Gastrocnemius medialis (tissue), 4 donors: ENCODE data around the gene SKIC8. TPM values are rescaled to one million over a fixed set of nuclear protein-coding genes. Genes with fewer than 3 reads are reported as not detected.

Experiments used
- ATAC-seq, 2 donors: fragments of 150-250 bp; one replicate each; pipeline ENCODE4 v1.9.1; 2016
- DNase-seq, 2 donors: peaks; one replicate each; pipeline ENCODE4 v3.0.0-alpha.2; 2019
- H3K27ac ChIP-seq, 4 donors: fragments of 200-600 bp; sonication (generic); 1 replicate in 1 of 4; 2 replicates in 3 of 4; pipeline ENCODE4 v1.5.1; 2016 to 2018; ENCODE audit warnings: mild to moderate bottlenecking in 2 of 4, moderate library complexity in 1 of 4
- H3K27me3 ChIP-seq, 3 donors: fragments of 200-600 bp; sonication (generic) in 2 of 3; 1 replicate in 1 of 3; 2 replicates in 2 of 3; pipeline versions ENCODE4 v1.5.1 to v1.6.0; 2016 to 2019; ENCODE audit warnings: mild to moderate bottlenecking in 1 of 3, moderate library complexity in 1 of 3
- H3K36me3 ChIP-seq, 2 donors: fragments of 200-600 bp; sonication (generic) in 1 of 2; one replicate each; pipeline ENCODE4 v1.5.1; 2017 to 2018
- H3K4me1 ChIP-seq, 2 donors: fragments of 200-600 bp; sonication (generic) in 1 of 2; one replicate each; pipeline ENCODE4 v1.5.1; 2016 to 2017; ENCODE audit warnings: mild to moderate bottlenecking in 2 of 2
- H3K4me3 ChIP-seq, 4 donors: fragments of 200-600 bp; sonication (generic) in 3 of 4; 1 replicate in 1 of 4; 2 replicates in 3 of 4; pipeline ENCODE4 v1.5.1; 2016 to 2019; ENCODE audit warnings: mild to moderate bottlenecking in 2 of 4
- H3K9me3 ChIP-seq, 3 donors: fragments of 200-600 bp; sonication (generic) in 2 of 3; 1 replicate in 1 of 3; 2 replicates in 2 of 3; pipeline ENCODE4 v1.5.1; 2016 to 2019
- POLR2A ChIP-seq, 2 donors: fragments of 450-650 bp; IDR thresholded peaks; one replicate each; pipeline ENCODE4 v1.6.1; 2017; ENCODE audit warnings: antibody characterized with exemption in 2 of 2, mild to moderate bottlenecking in 2 of 2, moderate library complexity in 2 of 2
- in situ Hi-C, 4 donors: fragments of 200-750 bp; cut with MboI; loops; one replicate each; pipeline versions ENCODE4 v1.15.0 to v1.8.0; 2017; ENCODE audit warnings: low sequenced_read_pairs in 4 of 4
- intact Hi-C: fragments of 100-400 bp; cut with DNase I; formaldehyde crosslinking; loops from one replicate; pipeline ENCODE4 v1.15.1; 2023; ENCODE audit warnings: low total_unique reads
- total RNA-seq, 4 donors: library from RNA; depleted of rRNA; stranded (reverse); fragments of >200 nt; gene quantifications; one replicate each; pipeline versions ENCODE4 v1.1.0 to v1.2.3, GENCODE V29; 2016
- TF ChIP-seq, protein P1 (sequence below), 5 experiments: fragments of 450-650 bp in 3 of 5; fragments of 200-600 bp in 2 of 5; sonication (generic) in 2 of 5; IDR thresholded peaks in 4 of 5; conservative IDR thresholded peaks in 1 of 5; 1 replicate in 4 of 5; 2 replicates in 1 of 5; pipeline ENCODE4 v1.5.1; 2016 to 2019; ENCODE audit warnings: antibody characterized with exemption in 5 of 5, mild to moderate bottlenecking in 3 of 5, moderate library complexity in 3 of 5

Gene SKIC8
- total RNA-seq, 4 donors from 2014 or later: 36.9 to 48.6 (median 42.7) TPM

DNA sequence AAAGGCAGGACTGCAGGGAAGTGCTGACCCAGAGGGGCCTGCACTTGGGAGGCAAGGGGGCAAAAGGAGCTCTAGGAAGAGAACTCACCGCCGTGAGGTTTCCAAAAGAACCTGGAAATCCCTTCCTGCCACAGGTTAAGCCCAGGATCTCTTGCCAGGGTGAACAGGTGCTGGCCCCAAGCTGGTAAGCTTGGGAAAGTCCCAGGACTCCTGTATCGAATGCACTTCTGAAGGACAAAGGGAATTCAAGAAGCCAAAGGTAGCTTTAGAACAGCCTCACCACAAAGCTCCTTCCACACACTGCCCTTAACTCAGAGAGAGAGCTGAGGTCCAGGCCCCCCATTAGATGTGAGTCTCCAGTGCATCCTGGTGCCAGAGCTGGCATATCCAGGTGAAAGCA is 11.9 kb upstream of the SKIC8 start:
- intact Hi-C loops: no loop called here
- no peak overlapping the region for H3K4me3 ChIP-seq
- H3K27me3 ChIP-seq: no peaks in the 10 kb centered on the region
- H3K36me3 ChIP-seq: no peaks in the 10 kb centered on the region
- H3K9me3 ChIP-seq: no peaks in the 10 kb centered on the region
- no peak overlapping the region for H3K27ac ChIP-seq
- ATAC-seq (peak in 1 of 2 donors; percentile 65), DNase-seq (peak in 1 of 2 donors; percentile 25)
- in situ Hi-C loops: no loop called here
- TF ChIP-seq, protein P1, sequence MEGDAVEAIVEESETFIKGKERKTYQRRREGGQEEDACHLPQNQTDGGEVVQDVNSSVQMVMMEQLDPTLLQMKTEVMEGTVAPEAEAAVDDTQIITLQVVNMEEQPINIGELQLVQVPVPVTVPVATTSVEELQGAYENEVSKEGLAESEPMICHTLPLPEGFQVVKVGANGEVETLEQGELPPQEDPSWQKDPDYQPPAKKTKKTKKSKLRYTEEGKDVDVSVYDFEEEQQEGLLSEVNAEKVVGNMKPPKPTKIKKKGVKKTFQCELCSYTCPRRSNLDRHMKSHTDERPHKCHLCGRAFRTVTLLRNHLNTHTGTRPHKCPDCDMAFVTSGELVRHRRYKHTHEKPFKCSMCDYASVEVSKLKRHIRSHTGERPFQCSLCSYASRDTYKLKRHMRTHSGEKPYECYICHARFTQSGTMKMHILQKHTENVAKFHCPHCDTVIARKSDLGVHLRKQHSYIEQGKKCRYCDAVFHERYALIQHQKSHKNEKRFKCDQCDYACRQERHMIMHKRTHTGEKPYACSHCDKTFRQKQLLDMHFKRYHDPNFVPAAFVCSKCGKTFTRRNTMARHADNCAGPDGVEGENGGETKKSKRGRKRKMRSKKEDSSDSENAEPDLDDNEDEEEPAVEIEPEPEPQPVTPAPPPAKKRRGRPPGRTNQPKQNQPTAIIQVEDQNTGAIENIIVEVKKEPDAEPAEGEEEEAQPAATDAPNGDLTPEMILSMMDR (IDR thresholded peaks at IDR 0.05 in 4 of 5, conservative IDR thresholded peaks at IDR 0.05 in 1 of 5): no peak
- TF ChIP-seq POLR2A (IDR thresholded peaks at IDR 0.05): no peak
- H3K4me1 ChIP-seq: peaks cover 5 to 8% of the 10 kb centered on the region in 2 donors

DNA sequence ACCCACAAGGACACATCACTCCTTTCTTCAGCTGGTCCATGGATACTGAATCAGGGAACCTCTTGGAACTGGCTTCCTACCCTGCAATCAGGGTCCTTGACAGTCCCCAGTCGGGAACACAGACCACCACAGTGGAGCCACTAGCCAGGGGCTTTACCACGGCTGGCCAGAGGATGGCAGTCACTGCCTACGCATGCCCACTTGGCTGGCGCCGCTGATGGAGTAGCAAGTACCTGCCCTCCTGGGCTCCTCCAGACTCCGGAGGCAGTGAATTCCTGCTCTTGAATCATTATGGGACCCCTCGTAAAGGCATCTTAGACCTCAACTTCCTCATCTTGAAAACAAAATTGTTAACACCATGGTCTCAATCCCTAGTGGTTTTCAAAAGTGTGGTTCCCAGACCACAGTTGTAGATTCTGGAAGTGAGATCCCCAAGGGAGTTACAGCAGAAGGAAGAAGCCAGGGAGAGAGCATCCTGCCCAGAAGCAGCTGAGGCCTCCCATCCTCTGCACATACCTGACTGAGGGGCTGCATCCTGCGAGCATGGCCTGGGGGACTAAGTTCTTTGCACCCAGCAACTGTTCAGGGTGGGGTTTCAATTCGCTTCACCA is 9.1 kb upstream of the SKIC8 start:
- no peaks in the 10 kb centered on the region for H3K9me3 ChIP-seq
- intact Hi-C loops (loop anchor here (1.0 to 5.0 kb wide), 2 partner anchors 115 to 174 kb away; no protein-coding TSS in a partner anchor), in situ Hi-C loops (loop anchor here (5.0 to 10.0 kb wide), 3 partner anchors 116 to 126 kb away; partner anchors contain the start of gene IREB2 (in 1 of the 4))
- TF ChIP-seq, protein P1 (IDR thresholded peaks at IDR 0.05 in 4 of 5, conservative IDR thresholded peaks at IDR 0.05 in 1 of 5): peak; percentile 56 to 79 (median 69)
- TF ChIP-seq POLR2A (IDR thresholded peaks at IDR 0.05): no peak
- H3K27me3 ChIP-seq: no peaks in the 10 kb centered on the region
- peak; percentile 14 to 43 for DNase-seq
- H3K4me3 ChIP-seq: no peak overlapping the region
- H3K4me1 ChIP-seq: peaks cover 5 to 8% of the 10 kb centered on the region in 2 donors
- no peak overlapping the region for H3K27ac ChIP-seq
- no peaks in the 10 kb centered on the region for H3K36me3 ChIP-seq
- ATAC-seq: peak in 1 of 2 donors; percentile 72

DNA sequence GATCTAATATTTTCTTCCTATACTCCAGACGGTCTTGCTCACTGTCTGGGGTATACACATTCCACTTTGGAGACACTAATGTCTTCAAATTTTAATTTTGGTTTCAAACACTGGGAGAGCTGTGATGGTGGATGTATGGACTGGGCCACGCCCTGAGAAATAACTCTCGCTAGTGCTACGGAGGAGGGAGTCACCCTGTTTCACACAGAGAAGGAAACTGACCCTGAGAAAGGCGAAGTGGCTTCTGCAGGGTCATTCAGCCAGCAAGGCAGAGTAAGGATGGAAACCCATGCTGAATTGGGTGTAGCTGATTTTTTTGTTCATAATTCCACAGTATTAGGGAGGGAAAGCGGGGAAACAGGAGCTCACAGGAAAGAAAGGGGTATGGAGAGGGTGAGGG is 8.6 kb upstream of the SKIC8 start:
- ATAC-seq (no peak), DNase-seq (no peak)
- no peaks in the 10 kb centered on the region for H3K27me3 ChIP-seq
- intact Hi-C loops (loop anchor here (1.0 to 5.0 kb wide), 2 partner anchors 115 to 174 kb away; no protein-coding TSS in a partner anchor), in situ Hi-C loops (loop anchor here (5.0 to 10.0 kb wide), 3 partner anchors 117 to 127 kb away; partner anchors contain the start of gene IREB2 (in 1 of the 4))
- TF ChIP-seq, protein P1 (IDR thresholded peaks at IDR 0.05 in 4 of 5, conservative IDR thresholded peaks at IDR 0.05 in 1 of 5): no peak
- TF ChIP-seq POLR2A (IDR thresholded peaks at IDR 0.05): no peak
- H3K27ac ChIP-seq: no peak overlapping the region
- H3K36me3 ChIP-seq: no peaks in the 10 kb centered on the region
- no peak overlapping the region for H3K4me3 ChIP-seq
- H3K4me1 ChIP-seq: peaks cover 5 to 8% of the 10 kb centered on the region in 2 donors
- H3K9me3 ChIP-seq: no peaks in the 10 kb centered on the region

DNA sequence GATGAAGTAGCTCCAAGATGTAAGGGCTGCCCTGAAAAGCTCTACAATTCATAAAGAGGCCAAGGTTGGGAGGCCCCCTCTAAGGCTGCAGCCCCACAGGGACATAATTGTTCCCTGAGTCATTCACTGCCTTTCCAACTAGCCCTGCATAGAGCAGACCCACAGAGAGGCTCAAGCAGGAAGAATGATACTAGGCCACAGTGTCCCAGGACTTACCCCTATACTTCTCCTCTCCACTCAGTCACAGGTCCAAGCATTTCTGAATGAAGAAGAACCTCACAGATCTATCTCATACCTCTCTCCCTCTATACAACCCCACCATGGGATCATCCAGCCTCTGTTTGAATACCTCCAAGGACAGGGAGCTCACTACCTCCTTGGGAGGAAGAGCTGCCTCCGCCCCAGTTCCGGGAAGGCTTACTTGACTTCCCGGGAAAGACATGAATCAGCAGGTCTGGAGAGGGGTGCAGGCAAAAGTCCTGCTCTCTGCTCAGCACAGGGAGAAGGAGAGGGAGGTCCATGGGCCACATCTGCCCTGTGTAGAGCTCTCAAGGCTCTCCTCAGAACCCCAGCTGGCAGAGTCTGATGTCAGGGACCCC is 6.9 kb upstream of the SKIC8 start:
- intact Hi-C loops: loop anchor here (5.0 kb wide), 1 partner anchor 176 kb away; no protein-coding TSS in a partner anchor
- in situ Hi-C loops: loop anchor here (5.0 to 10.0 kb wide), 3 partner anchors 119 to 129 kb away; partner anchors contain the start of gene IREB2 (in 1 of the 4)
- no peak for TF ChIP-seq POLR2A (IDR thresholded peaks at IDR 0.05)
- TF ChIP-seq, protein P1 (IDR thresholded peaks at IDR 0.05 in 4 of 5, conservative IDR thresholded peaks at IDR 0.05 in 1 of 5): no peak
- no peak for ATAC-seq
- Histone ChIP-seq H3K4me1 (peaks cover 2% of the 10 kb centered on the region in 2 donors), H3K27ac (no peak overlapping the region), H3K36me3 (no peaks in the 10 kb centered on the region), H3K9me3 (no peaks in the 10 kb centered on the region), H3K4me3 (no peak overlapping the region), H3K27me3 (no peaks in the 10 kb centered on the region)
- DNase-seq: no peak
